GM23338 (cell line): Measurements from ENCODE around the gene RDH5. TPM values are rescaled to one million over a fixed set of nuclear protein-coding genes. Genes with fewer than 3 reads are reported as not detected.

Source experiments
- ATAC-seq: fragments of 200-7000 bp; cut with Tn5 transposase; 3 replicates; pipeline ENCODE4 v1.9.1; 2020
- DNase-seq: peaks from one replicate; pipeline ENCODE4 v3.0.0-alpha.2; 2015; ENCODE audit warnings: low spot score
- H2AFZ ChIP-seq: fragments of 200-600 bp; sonication (generic); 2 replicates; pipeline ENCODE4 v1.8.0; 2016; ENCODE audit warnings: antibody characterized with exemption, mild to moderate bottlenecking, moderate library complexity
- H3F3A ChIP-seq: fragments of 200-600 bp; sonication (generic); replicated peaks from 2 replicates; pipeline ENCODE4 v1.8.0; 2017; ENCODE audit warnings: antibody characterized with exemption, mixed run types, low read depth
- H3K27ac ChIP-seq: fragments of 200-600 bp; sonication (generic); 2 replicates; pipeline ENCODE4 v1.6.1; 2016; ENCODE audit warnings: low read depth
- H3K27me3 ChIP-seq: fragments of 200-600 bp; sonication (generic); 2 replicates; pipeline ENCODE4 v1.8.0; 2016; ENCODE audit warnings: mild to moderate bottlenecking, mixed run types, moderate library complexity; ENCODE audit not compliant: insufficient read depth
- H3K36me3 ChIP-seq: fragments of 200-600 bp; sonication (generic); 2 replicates; pipeline ENCODE4 v1.8.0; 2016; ENCODE audit warnings: mild to moderate bottlenecking; ENCODE audit not compliant: insufficient read depth
- H3K4me1 ChIP-seq: fragments of 200-600 bp; sonication (generic); 2 replicates; pipeline ENCODE4 v1.8.0; 2016; ENCODE audit warnings: mild to moderate bottlenecking, moderate library complexity; ENCODE audit not compliant: insufficient read depth
- H3K4me2 ChIP-seq: fragments of 200-600 bp; sonication (generic); 2 replicates; pipeline ENCODE4 v1.7.1; 2017; ENCODE audit warnings: mixed run types
- H3K4me3 ChIP-seq: fragments of 200-600 bp; sonication (generic); 2 replicates; pipeline ENCODE4 v1.6.1; 2016; ENCODE audit warnings: mixed run types
- H3K79me2 ChIP-seq: fragments of 200-600 bp; sonication (generic); replicated peaks from 2 replicates; pipeline ENCODE4 v1.8.0; 2017; ENCODE audit warnings: mild to moderate bottlenecking; ENCODE audit not compliant: insufficient read depth
- H3K9me2 ChIP-seq: fragments of 200-600 bp; sonication (generic); 2 replicates; pipeline ENCODE4 v1.8.0; 2017; ENCODE audit not compliant: insufficient read depth
- H4K20me1 ChIP-seq: fragments of 200-600 bp; sonication (generic); replicated peaks from 2 replicates; pipeline ENCODE4 v1.8.0; 2017; ENCODE audit warnings: mild to moderate bottlenecking; ENCODE audit not compliant: insufficient read depth
- H3K27ac Mint-ChIP-seq: 2 replicates; pipeline ENCODE4 v1.8.0; 2020; ENCODE audit warnings: inconsistent platforms, mild to moderate bottlenecking, moderate library complexity, mixed read lengths
- H3K27me3 Mint-ChIP-seq: 3 replicates; pipeline ENCODE4 v1.8.0; 2022; ENCODE audit warnings: low read depth, mild to moderate bottlenecking, moderate library complexity, mixed read lengths, inconsistent platforms; ENCODE audit not compliant: insufficient read depth, poor library complexity
- H3K36me3 Mint-ChIP-seq: 3 replicates; pipeline ENCODE4 v1.8.0; 2021; ENCODE audit warnings: low read depth, mild to moderate bottlenecking, inconsistent platforms, moderate library complexity, mixed read lengths
- H3K4me1 Mint-ChIP-seq: 3 replicates; pipeline ENCODE4 v1.8.0; 2020; ENCODE audit warnings: mild to moderate bottlenecking, inconsistent platforms, mixed read lengths
- H3K4me3 Mint-ChIP-seq: 3 replicates; pipeline ENCODE4 v1.8.0; 2021; ENCODE audit warnings: moderate library complexity, mild to moderate bottlenecking, inconsistent platforms, mixed read lengths
- H3K9me3 Mint-ChIP-seq: 3 replicates; pipeline ENCODE4 v1.8.0; 2020; ENCODE audit warnings: moderate library complexity, mild to moderate bottlenecking, inconsistent platforms, mixed read lengths
- CREB1 ChIP-seq: fragments of 250-450 bp; sonication (Bioruptor Pico); IDR thresholded peaks from 2 replicates; pipeline ENCODE4 v1.5.0; 2020; ENCODE audit warnings: low read depth, mild to moderate bottlenecking, moderate library complexity
- ETS1 ChIP-seq: IDR thresholded peaks from 2 replicates; pipeline ENCODE4 v1.6.1; 2016; ENCODE audit warnings: antibody characterized with exemption
- NANOG ChIP-seq: IDR thresholded peaks from 2 replicates; pipeline ENCODE4 v1.6.1; 2016; ENCODE audit warnings: antibody characterized with exemption, borderline replicate concordance
- POLR2AphosphoS5 ChIP-seq: IDR thresholded peaks from 2 replicates; pipeline ENCODE4 v1.6.1; 2016; ENCODE audit warnings: antibody characterized with exemption, low read depth
- REST ChIP-seq: IDR thresholded peaks from one replicate; pipeline ENCODE4 v1.6.1; 2018; ENCODE audit warnings: antibody characterized with exemption; ENCODE audit not compliant: unreplicated experiment
- STAT1 ChIP-seq: IDR thresholded peaks from one replicate; pipeline ENCODE4 v1.6.1; 2016; ENCODE audit warnings: antibody characterized with exemption; ENCODE audit not compliant: unreplicated experiment
- ZNF331 ChIP-seq: fragments of 250-450 bp; sonication (Bioruptor Pico); IDR thresholded peaks from 2 replicates; pipeline ENCODE4 v1.5.0; 2020; ENCODE audit warnings: low read depth, mild to moderate bottlenecking, moderate library complexity
- polyA plus RNA-seq: library from polyadenylated mRNA; unstranded; fragments of >200 nt; fragmentation: Nextera tagmentation; extraction: Ambion mirVana; gene quantifications from 2 replicates; pipeline ENCODE4 v1.2.1, GENCODE V29; 2016
- total RNA-seq: library from RNA; depleted of rRNA; stranded (reverse); fragments of >200 nt; shearing (Covaris generic); gene quantifications from 2 replicates; pipeline ENCODE4 v1.2.3, GENCODE V29; 2014

The RDH5 gene
- total and polyA plus RNA-seq, 2 experiments from 2014 or later = 3.9 to 7.5 TPM

GRCh38 chr12:55688716-55689655 lies 31.2 kb upstream of the RDH5 start:
- H3K9me3 Mint-ChIP-seq = no peaks in the 10 kb centered on the region
- no peak overlapping the region for H3K4me3 Mint-ChIP-seq
- H3K36me3 Mint-ChIP-seq = peaks cover 33% of the 10 kb centered on the region
- H3K4me2 ChIP-seq = no peak overlapping the region
- H3K27ac Mint-ChIP-seq = no peak overlapping the region
- H3K36me3 ChIP-seq = no peaks in the 10 kb centered on the region; the same call in 1 of the 2 replicates
- no peaks in the 10 kb centered on the region for H3K9me2 ChIP-seq
- DNase-seq (no peak), ATAC-seq (no peak)
- no peaks in the 10 kb centered on the region for H3K27me3 ChIP-seq
- H2AFZ ChIP-seq = no peak overlapping the region
- no peaks in the 10 kb centered on the region for H3K4me1 ChIP-seq
- H3F3A ChIP-seq = no peaks in the 10 kb centered on the region
- no peaks in the 10 kb centered on the region for H4K20me1 ChIP-seq
- H3K79me2 ChIP-seq = no peaks in the 10 kb centered on the region
- TF ChIP-seq POLR2AphosphoS5 (no peak), STAT1 (no peak), CREB1 (CRISPR knock-in tag) (no peak), ETS1 (no peak), NANOG (no peak), REST (no peak)
- H3K4me1 Mint-ChIP-seq = no peaks in the 10 kb centered on the region
- H3K4me3 ChIP-seq = no peak overlapping the region
- H3K27ac ChIP-seq = no peak overlapping the region
- H3K27me3 Mint-ChIP-seq = peaks cover 22% of the 10 kb centered on the region

GRCh38 chr12:55692631-55693322 lies 27.4 kb upstream of the RDH5 start:
- Mint-ChIP-seq H3K4me1 (no peaks in the 10 kb centered on the region), H3K9me3 (no peaks in the 10 kb centered on the region), H3K36me3 (peaks cover 36% of the 10 kb centered on the region), H3K27ac (no peak overlapping the region), H3K4me3 (no peak overlapping the region), H3K27me3 (peaks cover 11% of the 10 kb centered on the region)
- no peaks in the 10 kb centered on the region for H3F3A ChIP-seq
- ATAC-seq (no peak), DNase-seq (no peak)
- H3K36me3 ChIP-seq = no peaks in the 10 kb centered on the region; the same call in 1 of the 2 replicates
- H2AFZ ChIP-seq = no peak overlapping the region
- no peak overlapping the region for H3K27ac ChIP-seq
- no peaks in the 10 kb centered on the region for H4K20me1 ChIP-seq
- H3K9me2 ChIP-seq = no peaks in the 10 kb centered on the region
- no peaks in the 10 kb centered on the region for H3K79me2 ChIP-seq
- no peaks in the 10 kb centered on the region for H3K4me1 ChIP-seq
- no peak overlapping the region for H3K4me3 ChIP-seq
- H3K4me2 ChIP-seq = no peak overlapping the region
- H3K27me3 ChIP-seq = no peaks in the 10 kb centered on the region
- TF ChIP-seq ETS1 (no peak), REST (no peak), ZNF331 (CRISPR knock-in tag) (no peak), STAT1 (no peak)
